GM06990 (cell line): ENCODE measurements around the gene CCR9.

ENCODE experiments used
- DNase-seq: peaks from one replicate; pipeline ENCODE4 v3.0.0-alpha.2; 2011; ENCODE audit not compliant: insufficient read length; ENCODE audit errors: extremely low read depth
- H3K27me3 ChIP-seq: replicated peaks from 2 replicates; pipeline ENCODE4 v1.6.0; 2011; ENCODE audit warnings: low read length; ENCODE audit not compliant: control insufficient read depth, insufficient read depth
- H3K36me3 ChIP-seq: 2 replicates; pipeline ENCODE4 v1.5.1; 2011; ENCODE audit warnings: low read length; ENCODE audit not compliant: control insufficient read depth, insufficient read depth
- H3K4me3 ChIP-seq: replicated peaks from 2 replicates; pipeline ENCODE4 v1.5.1; 2011; ENCODE audit warnings: low read depth, mild to moderate bottlenecking, control low read depth, low read length
- TF ChIP-seq, protein P1 (sequence below): IDR thresholded peaks from 2 replicates; pipeline ENCODE4 v1.5.1; 2011; ENCODE audit warnings: low read length, control low read depth, mild to moderate bottlenecking, inconsistent platforms; ENCODE audit not compliant: insufficient read depth, poor library complexity, severe bottlenecking

The CCR9 gene

GRCh38 chr3:45937206-45938042 lies 51.1 kb downstream of the CCR9 start:
- DNase-seq, result no peak
- Histone ChIP-seq H3K36me3 (peaks cover 4% of the 10 kb centered on the region), H3K27me3 (no peaks in the 10 kb centered on the region), H3K4me3 (no peak overlapping the region)
- TF ChIP-seq, protein P1, sequence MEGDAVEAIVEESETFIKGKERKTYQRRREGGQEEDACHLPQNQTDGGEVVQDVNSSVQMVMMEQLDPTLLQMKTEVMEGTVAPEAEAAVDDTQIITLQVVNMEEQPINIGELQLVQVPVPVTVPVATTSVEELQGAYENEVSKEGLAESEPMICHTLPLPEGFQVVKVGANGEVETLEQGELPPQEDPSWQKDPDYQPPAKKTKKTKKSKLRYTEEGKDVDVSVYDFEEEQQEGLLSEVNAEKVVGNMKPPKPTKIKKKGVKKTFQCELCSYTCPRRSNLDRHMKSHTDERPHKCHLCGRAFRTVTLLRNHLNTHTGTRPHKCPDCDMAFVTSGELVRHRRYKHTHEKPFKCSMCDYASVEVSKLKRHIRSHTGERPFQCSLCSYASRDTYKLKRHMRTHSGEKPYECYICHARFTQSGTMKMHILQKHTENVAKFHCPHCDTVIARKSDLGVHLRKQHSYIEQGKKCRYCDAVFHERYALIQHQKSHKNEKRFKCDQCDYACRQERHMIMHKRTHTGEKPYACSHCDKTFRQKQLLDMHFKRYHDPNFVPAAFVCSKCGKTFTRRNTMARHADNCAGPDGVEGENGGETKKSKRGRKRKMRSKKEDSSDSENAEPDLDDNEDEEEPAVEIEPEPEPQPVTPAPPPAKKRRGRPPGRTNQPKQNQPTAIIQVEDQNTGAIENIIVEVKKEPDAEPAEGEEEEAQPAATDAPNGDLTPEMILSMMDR, result no peak

GRCh38 chr3:45938043-45938435 lies 51.7 kb downstream of the CCR9 start:
- Histone ChIP-seq H3K36me3 (peaks cover 4% of the 10 kb centered on the region), H3K4me3 (no peak overlapping the region), H3K27me3 (no peaks in the 10 kb centered on the region)
- no peak for DNase-seq
- TF ChIP-seq, protein P1, result no peak

DNA sequence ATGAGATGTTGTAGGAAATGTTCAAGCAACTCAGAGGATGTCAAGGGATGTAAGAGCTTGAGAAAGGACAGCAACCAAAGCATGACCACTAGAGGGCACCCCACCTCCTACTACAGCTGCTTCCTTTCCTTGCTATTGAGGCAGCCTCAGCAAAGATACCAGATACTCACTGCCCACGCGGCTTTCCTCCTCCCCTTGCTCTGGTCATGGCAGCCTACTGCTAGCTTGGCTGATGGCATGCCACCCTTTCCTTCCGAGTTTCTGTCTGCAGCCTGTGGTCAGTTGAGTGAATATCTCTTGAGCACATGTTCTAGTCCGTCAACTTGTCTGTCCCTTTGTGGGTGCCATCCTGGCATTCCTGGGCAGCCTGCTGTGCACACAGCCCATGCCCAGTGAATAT lies 52.5 kb downstream of the CCR9 start:
- TF ChIP-seq, protein P1, result peak; percentile 80
- no peaks in the 10 kb centered on the region for H3K27me3 ChIP-seq
- peaks cover 4% of the 10 kb centered on the region for H3K36me3 ChIP-seq
- DNase-seq, result peak; percentile 60
- H3K4me3 ChIP-seq, result no peak overlapping the region

DNA sequence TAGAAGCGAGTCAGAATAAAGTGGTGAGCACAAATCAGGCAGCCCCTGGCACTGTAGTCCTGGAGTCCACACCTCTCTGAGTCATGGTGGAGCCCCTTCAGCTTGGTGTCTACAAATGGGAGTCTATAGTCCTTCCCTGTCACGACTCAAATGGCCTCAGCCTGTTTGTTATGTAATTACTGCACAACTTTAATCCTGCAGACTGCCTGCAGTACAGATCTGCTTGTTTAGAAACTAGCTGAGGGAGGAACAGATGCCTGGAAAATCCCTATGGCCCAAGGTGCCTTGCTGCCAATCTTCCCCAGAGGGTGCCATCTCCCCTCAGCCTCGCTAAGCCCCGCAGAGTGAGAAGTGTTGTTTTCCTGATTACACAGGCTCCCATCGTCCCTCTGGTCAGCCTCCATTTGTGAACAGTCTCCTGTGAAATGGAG lies 53.0 kb downstream of the CCR9 start:
- TF ChIP-seq, protein P1, result no peak
- DNase-seq, result no peak
- no peaks in the 10 kb centered on the region for H3K27me3 ChIP-seq
- H3K4me3 ChIP-seq, result no peak overlapping the region
- peaks cover 4% of the 10 kb centered on the region for H3K36me3 ChIP-seq

DNA sequence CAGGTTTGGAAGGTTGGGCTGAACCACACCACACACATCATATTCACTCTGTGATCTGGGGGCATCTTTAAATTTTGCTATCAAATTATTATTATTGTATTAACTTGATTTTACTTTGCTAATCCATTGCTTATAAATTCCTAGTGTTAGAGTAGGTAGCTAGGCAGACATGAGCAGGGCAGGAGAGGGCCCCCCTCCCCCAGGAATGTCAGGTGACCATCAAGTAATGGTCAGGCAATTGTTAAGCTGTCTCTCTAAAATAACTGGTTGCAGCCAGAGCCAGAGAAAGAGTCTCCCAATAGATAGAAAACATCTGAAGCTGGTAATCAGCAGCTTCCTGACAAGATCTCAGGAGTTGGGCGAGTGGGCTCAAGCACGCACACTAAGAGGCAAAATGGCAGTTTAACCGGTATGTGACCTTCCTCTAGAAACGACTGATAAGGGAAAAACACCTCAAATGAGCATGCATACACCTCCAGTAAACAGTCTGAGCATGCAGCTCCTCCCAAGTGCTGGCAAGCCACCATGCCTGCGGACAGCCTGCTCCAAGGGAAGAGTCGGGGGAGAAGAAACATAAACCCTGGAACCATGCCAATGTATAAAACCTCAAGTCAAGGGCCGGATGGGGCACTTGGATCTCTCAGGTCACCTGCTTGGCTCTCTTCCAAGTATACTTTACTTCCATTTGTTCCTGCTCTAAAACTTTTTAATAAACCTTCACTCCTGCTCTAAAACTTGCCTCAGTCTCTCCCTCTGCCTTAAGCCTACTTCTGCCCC lies 53.8 kb downstream of the CCR9 start:
- TF ChIP-seq, protein P1, result no peak
- peaks cover 4% of the 10 kb centered on the region for H3K36me3 ChIP-seq
- no peaks in the 10 kb centered on the region for H3K27me3 ChIP-seq
- DNase-seq, result no peak
- no peak overlapping the region for H3K4me3 ChIP-seq
